Activated CD4-positive, alpha-beta T cell treated with anti-CD3 and anti-CD28 coated beads, Interleukin-2, amount 10 ng/mL, durations not matched to agents 7 days and 5 days (primary cell): Measurements from ENCODE around the gene FBRSL1. TPM values are rescaled to one million over a fixed set of nuclear protein-coding genes. Genes with fewer than 3 reads are reported as not detected.

Experiments used
- CTCF ChIA-PET: fragments of 350-600 bp; sonication (Branson Sonifier 250); formaldehyde crosslinking; loops from one replicate; lab custom pipeline; 2021; ENCODE audit warnings: antibody characterized with exemption; lab: Charles Lee
- POLR2A ChIA-PET: fragments of 350-600 bp; sonication (Branson Sonifier 250); formaldehyde crosslinking; loops from one replicate; lab custom pipeline; 2021; ENCODE audit warnings: antibody characterized with exemption; lab: Charles Lee
- DNase-seq: peaks from one replicate; pipeline ENCODE4 v3.0.0-alpha.2; 2020
- H3K27ac Mint-ChIP-seq: one replicate; pipeline ENCODE4 v1.8.0; 2021; ENCODE audit warnings: mild to moderate bottlenecking, moderate library complexity, mixed read lengths
- H3K27me3 Mint-ChIP-seq: one replicate; pipeline ENCODE4 v1.8.0; 2021; ENCODE audit warnings: mixed read lengths
- H3K36me3 Mint-ChIP-seq: one replicate; pipeline ENCODE4 v1.8.0; 2021; ENCODE audit warnings: low read depth, mixed read lengths
- H3K4me1 Mint-ChIP-seq: one replicate; pipeline ENCODE4 v1.8.0; 2021; ENCODE audit warnings: mixed read lengths
- H3K4me3 Mint-ChIP-seq: one replicate; pipeline ENCODE4 v1.8.0; 2021; ENCODE audit warnings: mild to moderate bottlenecking, moderate library complexity, mixed read lengths
- H3K9me3 Mint-ChIP-seq: one replicate; pipeline ENCODE4 v1.8.0; 2021; ENCODE audit warnings: mixed read lengths
- total RNA-seq, 2 experiments: library from RNA; stranded (reverse); gene quantifications; one replicate each; pipeline ENCODE4 v1.2.3, GENCODE V29; 2021

FBRSL1 gene
- total RNA-seq, 2 experiments from 2014 or later: 49.8 to 51.1 TPM

DNA sequence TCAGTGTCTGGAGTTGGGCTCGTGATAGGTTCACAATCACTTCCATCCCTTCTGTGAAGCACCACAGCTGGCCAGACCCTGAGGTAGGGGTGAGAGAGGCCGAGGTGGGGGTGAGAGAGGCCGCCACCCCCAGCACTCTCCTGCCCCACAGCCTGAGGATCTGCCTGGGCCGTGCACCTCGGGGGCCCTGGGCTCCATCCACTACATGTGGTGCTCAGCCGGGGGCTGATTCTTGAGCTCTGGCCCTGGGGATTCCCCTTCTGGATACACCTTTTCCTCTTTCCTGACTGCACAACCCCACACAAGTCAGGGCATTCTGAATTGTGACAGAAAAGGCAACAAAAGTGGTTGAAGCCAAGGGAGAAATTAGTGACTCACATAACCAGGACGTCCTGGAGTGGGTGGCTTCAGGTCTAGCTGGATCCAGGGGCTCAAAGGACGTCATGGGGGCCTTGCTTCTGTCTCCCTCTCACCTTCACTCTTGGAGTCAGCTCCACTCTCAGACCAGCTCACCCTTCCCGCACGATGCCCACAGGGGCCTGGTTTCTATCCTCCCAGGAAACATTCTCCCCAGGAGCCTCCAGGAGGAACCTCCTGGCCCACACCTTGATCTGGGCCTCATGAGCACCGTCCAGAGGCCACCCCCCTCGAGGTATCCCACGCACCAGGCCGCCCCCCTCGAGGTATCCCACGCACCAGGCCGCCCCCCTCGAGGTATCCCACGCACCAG is 12.1 kb upstream of the FBRSL1 start:
- ChIA-PET POLR2A (interaction anchor here (1.2 kb wide), 1 partner anchor 11 kb away, joined by 4 read pairs; no protein-coding TSS in a partner anchor), CTCF (interaction anchor here (1.1 to 2.4 kb wide), 2 partner anchors 9 to 63 kb away, joined by 3 to 13 read pairs; no protein-coding TSS in a partner anchor)
- Mint-ChIP-seq H3K36me3 (no peaks in the 10 kb centered on the region), H3K4me3 (no peak overlapping the region), H3K9me3 (no peaks in the 10 kb centered on the region), H3K4me1 (peaks cover 27% of the 10 kb centered on the region), H3K27me3 (peaks cover 2% of the 10 kb centered on the region), H3K27ac (peak overlapping the region; percentile 83)
- no peak for DNase-seq

GRCh38 chr12:132478433-132478803 is 11.5 kb upstream of the FBRSL1 start:
- H3K36me3 Mint-ChIP-seq: no peaks in the 10 kb centered on the region
- no peak overlapping the region for H3K4me3 Mint-ChIP-seq
- peaks cover 27% of the 10 kb centered on the region for H3K4me1 Mint-ChIP-seq
- CTCF ChIA-PET: interaction anchor here (1.1 to 2.4 kb wide), 2 partner anchors 9 to 63 kb away, joined by 3 to 13 read pairs; no protein-coding TSS in a partner anchor
- no peak overlapping the region for H3K27ac Mint-ChIP-seq
- DNase-seq: no peak
- POLR2A ChIA-PET: no interaction called here
- H3K9me3 Mint-ChIP-seq: no peaks in the 10 kb centered on the region
- peaks cover 2% of the 10 kb centered on the region for H3K27me3 Mint-ChIP-seq

DNA sequence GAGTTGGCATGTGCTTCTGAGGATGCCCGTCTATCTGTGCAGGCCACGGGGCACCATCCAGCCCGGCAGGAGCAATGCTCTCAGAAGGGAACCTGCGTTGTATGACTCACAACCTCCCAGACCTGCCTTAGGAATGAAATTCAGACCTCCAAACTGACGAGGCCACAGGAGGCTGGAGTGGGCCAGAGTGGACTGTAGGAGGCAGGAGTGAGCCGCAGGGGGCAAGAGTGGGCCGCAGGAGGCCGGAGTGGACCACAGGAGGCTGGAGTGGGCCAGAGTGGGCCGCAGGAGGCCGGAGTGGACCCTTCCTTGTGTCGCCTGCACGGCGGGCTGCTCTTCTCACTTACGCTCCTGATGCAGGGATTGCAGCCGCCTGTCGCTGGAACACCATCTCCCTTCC is 11.1 kb upstream of the FBRSL1 start:
- Mint-ChIP-seq H3K36me3 (no peaks in the 10 kb centered on the region), H3K27me3 (peaks cover 2% of the 10 kb centered on the region), H3K4me1 (peaks cover 27% of the 10 kb centered on the region), H3K9me3 (no peaks in the 10 kb centered on the region), H3K27ac (no peak overlapping the region), H3K4me3 (no peak overlapping the region)
- ChIA-PET POLR2A (no interaction called here), CTCF (interaction anchor here (1.1 to 2.4 kb wide), 2 partner anchors 8 to 64 kb away, joined by 3 to 13 read pairs; no protein-coding TSS in a partner anchor)
- DNase-seq: no peak

DNA sequence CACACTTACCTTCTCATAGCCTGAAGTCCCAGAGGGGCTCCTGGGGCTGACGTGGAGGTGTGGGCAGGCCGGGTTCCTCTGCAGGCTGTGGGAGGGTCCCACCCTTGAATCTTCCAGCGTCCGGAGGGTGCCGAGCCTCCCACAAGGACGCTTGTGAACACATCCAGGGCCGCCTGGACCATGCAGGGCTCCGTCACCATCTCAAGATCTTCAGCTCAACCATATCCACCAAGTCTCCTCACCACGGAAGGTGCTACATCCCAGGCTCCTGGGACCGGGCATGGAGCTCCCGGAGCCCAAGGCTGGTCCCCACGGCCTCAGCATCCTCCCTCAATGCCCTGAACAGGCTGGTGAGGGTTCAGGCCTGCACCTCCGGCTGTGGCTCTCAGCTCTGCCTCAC is 10.7 kb upstream of the FBRSL1 start:
- Mint-ChIP-seq H3K36me3 (no peaks in the 10 kb centered on the region), H3K27me3 (peaks cover 2% of the 10 kb centered on the region), H3K27ac (peak overlapping the region; percentile 64), H3K4me1 (peaks cover 27% of the 10 kb centered on the region), H3K9me3 (no peaks in the 10 kb centered on the region), H3K4me3 (no peak overlapping the region)
- DNase-seq: no peak
- CTCF ChIA-PET: interaction anchor here (1.5 kb wide), 1 partner anchor 10 kb away, joined by 3 read pairs; no protein-coding TSS in a partner anchor
- POLR2A ChIA-PET: no interaction called here

DNA sequence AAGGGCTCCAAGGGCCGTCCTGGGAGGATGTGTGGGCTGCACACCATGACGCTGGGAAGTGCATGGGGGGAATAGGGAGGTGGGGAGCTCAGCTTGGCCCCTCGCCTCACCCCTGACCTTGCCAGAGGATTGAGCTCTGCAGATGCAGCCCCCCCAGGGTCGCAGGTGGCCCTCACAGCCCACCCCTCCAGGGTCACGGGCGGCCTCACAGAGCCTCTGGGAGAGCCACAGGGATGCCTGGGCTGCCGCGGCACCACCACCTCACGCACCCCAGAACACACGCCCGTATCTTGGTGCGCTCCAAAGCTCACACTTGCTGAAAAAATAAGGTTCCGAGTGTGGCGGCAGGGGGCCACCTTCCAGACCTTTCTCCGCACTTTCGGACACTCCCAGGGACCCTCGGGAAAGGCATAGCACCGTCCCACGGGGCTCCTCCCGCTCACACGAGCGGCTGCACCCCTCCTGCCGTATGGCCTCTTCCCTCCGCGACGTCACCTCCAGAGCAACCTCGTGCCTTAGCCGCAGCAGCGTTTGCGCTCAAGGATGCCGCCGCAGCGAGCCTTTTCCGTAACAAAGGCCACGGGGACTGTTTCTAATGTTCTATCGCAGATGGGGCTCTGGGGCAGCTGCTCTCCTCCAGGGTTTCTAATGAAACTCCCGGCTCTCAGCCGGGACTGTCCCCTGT is 9.9 kb upstream of the FBRSL1 start:
- POLR2A ChIA-PET: no interaction called here
- peak overlapping the region; percentile 64 for H3K27ac Mint-ChIP-seq
- CTCF ChIA-PET: interaction anchor here (0.6 to 1.5 kb wide), 2 partner anchors 9 to 421 kb away, joined by 3 read pairs; no protein-coding TSS in a partner anchor

GRCh38 chr12:132480623-132481132 is 9.3 kb upstream of the FBRSL1 start:
- CTCF ChIA-PET: interaction anchor here (0.6 to 1.5 kb wide), 2 partner anchors 8 to 422 kb away, joined by 3 read pairs; no protein-coding TSS in a partner anchor

More for the DNA sequence above, 9.9 kb upstream of the FBRSL1 start:
- DNase-seq: no peak
- peaks cover 2% of the 10 kb centered on the region for H3K27me3 Mint-ChIP-seq
- H3K36me3 Mint-ChIP-seq: no peaks in the 10 kb centered on the region
- no peaks in the 10 kb centered on the region for H3K9me3 Mint-ChIP-seq
- H3K4me1 Mint-ChIP-seq: peaks cover 27% of the 10 kb centered on the region
- H3K4me3 Mint-ChIP-seq: no peak overlapping the region

DNA sequence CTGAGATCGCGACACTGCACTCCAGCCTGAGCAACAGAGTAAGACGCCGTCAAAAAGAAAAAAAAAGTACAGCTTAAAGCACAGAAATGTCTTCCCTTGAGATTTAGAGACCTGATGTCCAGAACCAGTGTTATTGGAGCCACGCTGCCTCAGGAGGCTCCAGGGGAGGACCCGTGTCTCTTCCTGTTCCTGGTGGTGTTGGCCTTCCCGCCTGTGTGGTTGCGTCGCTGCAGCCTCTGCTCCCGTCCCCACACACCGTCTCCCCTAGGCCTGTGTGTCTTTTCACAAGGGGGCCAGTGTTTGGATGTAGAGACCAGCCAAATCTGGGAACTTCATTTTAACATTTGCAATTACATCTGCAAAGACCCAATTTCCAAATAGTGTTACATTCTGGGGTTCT is 8.6 kb upstream of the FBRSL1 start:
- H3K27me3 Mint-ChIP-seq: peaks cover 2% of the 10 kb centered on the region
- H3K4me1 Mint-ChIP-seq: peaks cover 21% of the 10 kb centered on the region
- ChIA-PET POLR2A (no interaction called here), CTCF (no interaction called here)
- no peaks in the 10 kb centered on the region for H3K36me3 Mint-ChIP-seq
- H3K9me3 Mint-ChIP-seq: no peaks in the 10 kb centered on the region
- no peak overlapping the region for H3K4me3 Mint-ChIP-seq
- peak overlapping the region; percentile 62 for H3K27ac Mint-ChIP-seq
- DNase-seq: no peak

More at GRCh38 chr12:132480623-132481132, 9.3 kb upstream of the FBRSL1 start:
- H3K4me1 Mint-ChIP-seq: peaks cover 23% of the 10 kb centered on the region
- no peak for DNase-seq
- peaks cover 2% of the 10 kb centered on the region for H3K27me3 Mint-ChIP-seq
- POLR2A ChIA-PET: no interaction called here
- H3K36me3 Mint-ChIP-seq: no peaks in the 10 kb centered on the region
- no peak overlapping the region for H3K4me3 Mint-ChIP-seq
- H3K9me3 Mint-ChIP-seq: no peaks in the 10 kb centered on the region
- H3K27ac Mint-ChIP-seq: peak overlapping the region; percentile 62

GRCh38 chr12:132481771-132482745 is 7.9 kb upstream of the FBRSL1 start:
- POLR2A ChIA-PET: no interaction called here
- Mint-ChIP-seq H3K27me3 (peaks cover 2% of the 10 kb centered on the region), H3K4me3 (no peak overlapping the region), H3K4me1 (peaks cover 20% of the 10 kb centered on the region), H3K36me3 (peaks cover 2% of the 10 kb centered on the region), H3K27ac (no peak overlapping the region), H3K9me3 (no peaks in the 10 kb centered on the region)
- DNase-seq: no peak
- CTCF ChIA-PET: no interaction called here

DNA sequence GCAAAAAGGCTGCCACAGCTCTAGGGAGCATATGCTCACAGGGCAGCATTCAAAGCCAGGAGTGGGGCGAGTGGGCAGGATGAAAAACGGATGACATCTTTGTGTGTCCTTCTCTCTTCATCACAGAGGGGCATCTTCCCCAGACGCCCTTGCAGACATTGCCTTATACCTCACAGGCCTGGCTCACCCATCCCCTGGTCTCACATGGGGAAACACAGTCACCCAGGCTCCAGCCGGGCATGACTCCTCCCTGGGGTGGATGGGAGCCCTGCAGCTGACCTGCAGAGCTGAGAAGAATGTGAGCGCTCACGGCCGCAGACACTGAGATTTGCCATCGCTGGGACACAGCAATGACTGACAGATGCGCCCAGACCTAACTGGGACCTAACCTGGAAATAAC is 7.2 kb upstream of the FBRSL1 start:
- Mint-ChIP-seq H3K4me1 (peaks cover 20% of the 10 kb centered on the region), H3K27me3 (peaks cover 2% of the 10 kb centered on the region), H3K4me3 (no peak overlapping the region), H3K9me3 (no peaks in the 10 kb centered on the region), H3K36me3 (peaks cover 2% of the 10 kb centered on the region), H3K27ac (no peak overlapping the region)
- ChIA-PET POLR2A (no interaction called here), CTCF (no interaction called here)
- DNase-seq: no peak

- POLR2A ChIA-PET: no interaction called here
- H3K4me1 Mint-ChIP-seq: peaks cover 21% of the 10 kb centered on the region
- peaks cover 2% of the 10 kb centered on the region for H3K27me3 Mint-ChIP-seq
- H3K27ac Mint-ChIP-seq: no peak overlapping the region
- H3K9me3 Mint-ChIP-seq: no peaks in the 10 kb centered on the region
- H3K36me3 Mint-ChIP-seq: peaks cover 2% of the 10 kb centered on the region
- H3K4me3 Mint-ChIP-seq: no peak overlapping the region
- CTCF ChIA-PET: no interaction called here
- DNase-seq: no peak
Observed at GRCh38 chr12:132483208-132483607, 6.7 kb upstream of the FBRSL1 start.

DNA sequence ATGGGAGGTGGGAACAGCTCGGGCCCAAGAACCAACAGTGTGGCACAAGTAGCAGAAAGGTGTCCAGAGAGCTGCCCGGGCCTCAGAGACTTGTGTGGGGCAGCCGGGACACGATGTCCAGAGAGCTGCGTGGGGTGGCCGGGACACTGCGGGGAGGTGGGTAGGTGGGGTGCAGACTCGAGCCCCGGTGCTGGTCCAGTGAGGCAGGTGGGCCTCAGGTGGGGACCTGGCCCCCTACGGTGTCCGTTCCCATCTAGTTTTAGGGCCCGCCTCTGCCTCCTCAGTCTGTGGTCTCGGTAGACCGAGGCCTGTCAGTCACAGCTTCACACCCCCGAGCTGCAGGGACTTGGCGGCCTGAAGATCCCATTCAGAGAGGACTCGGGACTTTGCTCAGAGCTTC is 6.3 kb upstream of the FBRSL1 start:
- Mint-ChIP-seq H3K27me3 (peaks cover 2% of the 10 kb centered on the region), H3K27ac (no peak overlapping the region), H3K4me3 (no peak overlapping the region), H3K4me1 (peaks cover 25% of the 10 kb centered on the region), H3K36me3 (peaks cover 2% of the 10 kb centered on the region), H3K9me3 (no peaks in the 10 kb centered on the region)
- POLR2A ChIA-PET: no interaction called here
- DNase-seq: no peak
- CTCF ChIA-PET: no interaction called here

- H3K27me3 Mint-ChIP-seq: peaks cover 2% of the 10 kb centered on the region
Observed at GRCh38 chr12:132484183-132484890, 5.6 kb upstream of the FBRSL1 start.

More at GRCh38 chr12:132484183-132484890, 5.6 kb upstream of the FBRSL1 start:
- ChIA-PET CTCF (no interaction called here), POLR2A (no interaction called here)
- no peak for DNase-seq
- Mint-ChIP-seq H3K36me3 (peaks cover 4% of the 10 kb centered on the region), H3K4me1 (peaks cover 29% of the 10 kb centered on the region), H3K27ac (no peak overlapping the region), H3K9me3 (no peaks in the 10 kb centered on the region), H3K4me3 (no peak overlapping the region)
